ENCODE results near the gene CISTR. TPM values are rescaled to one million over a fixed set of nuclear protein-coding genes. Genes with fewer than 3 reads are reported as not detected.
"Not testable (repeated sequence)": the region's sequence is repeated elsewhere in the genome, so short reads cannot be mapped to it uniquely, and the experiment has no call there.

The CISTR gene
- total RNA-seq, 4 donors from 2014 or later: not detected

GRCh38 chr12:53765891-53766290 lies 14.1 kb upstream of the CISTR start:
- no peak overlapping the region for H3K27ac ChIP-seq
- H3K36me3 ChIP-seq: no peaks in the 10 kb centered on the region
- 59 to 65% methylated on average over 2 of the region's 2 CpGs for WGBS, 2 donors
- intact Hi-C loops (cut with DNase I): no loop called here
- TF ChIP-seq POLR2A (IDR thresholded peaks at IDR 0.05): no peak
- TF ChIP-seq, protein P1, sequence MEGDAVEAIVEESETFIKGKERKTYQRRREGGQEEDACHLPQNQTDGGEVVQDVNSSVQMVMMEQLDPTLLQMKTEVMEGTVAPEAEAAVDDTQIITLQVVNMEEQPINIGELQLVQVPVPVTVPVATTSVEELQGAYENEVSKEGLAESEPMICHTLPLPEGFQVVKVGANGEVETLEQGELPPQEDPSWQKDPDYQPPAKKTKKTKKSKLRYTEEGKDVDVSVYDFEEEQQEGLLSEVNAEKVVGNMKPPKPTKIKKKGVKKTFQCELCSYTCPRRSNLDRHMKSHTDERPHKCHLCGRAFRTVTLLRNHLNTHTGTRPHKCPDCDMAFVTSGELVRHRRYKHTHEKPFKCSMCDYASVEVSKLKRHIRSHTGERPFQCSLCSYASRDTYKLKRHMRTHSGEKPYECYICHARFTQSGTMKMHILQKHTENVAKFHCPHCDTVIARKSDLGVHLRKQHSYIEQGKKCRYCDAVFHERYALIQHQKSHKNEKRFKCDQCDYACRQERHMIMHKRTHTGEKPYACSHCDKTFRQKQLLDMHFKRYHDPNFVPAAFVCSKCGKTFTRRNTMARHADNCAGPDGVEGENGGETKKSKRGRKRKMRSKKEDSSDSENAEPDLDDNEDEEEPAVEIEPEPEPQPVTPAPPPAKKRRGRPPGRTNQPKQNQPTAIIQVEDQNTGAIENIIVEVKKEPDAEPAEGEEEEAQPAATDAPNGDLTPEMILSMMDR (IDR thresholded peaks at IDR 0.05): no peak
- H3K4me3 ChIP-seq: no peak overlapping the region
- no peak for DNase-seq
- H3K4me1 ChIP-seq: no peaks in the 10 kb centered on the region
- H3K9me3 ChIP-seq: no peaks in the 10 kb centered on the region
- H3K27me3 ChIP-seq: peaks cover 0 to 86% (median 0%) of the 10 kb centered on the region in 4 donors

DNA sequence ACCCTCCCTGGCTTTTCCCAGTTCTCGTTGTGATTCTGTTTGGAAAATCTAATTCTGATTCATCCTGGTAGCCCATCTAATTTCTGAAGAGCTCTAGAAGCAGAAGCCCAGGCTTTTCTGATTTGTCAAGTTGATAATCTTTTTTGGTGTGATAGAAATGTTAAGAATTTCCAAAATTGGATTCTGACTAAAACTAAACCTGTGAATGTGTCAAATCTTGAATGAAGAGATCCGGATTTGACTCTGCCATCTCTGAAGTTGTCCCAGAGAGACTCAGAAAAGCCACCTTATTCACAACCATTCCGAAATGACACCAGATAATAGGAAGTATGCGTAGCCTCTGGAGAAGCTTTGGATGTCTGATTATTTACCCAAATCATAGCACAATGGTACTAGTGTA lies 12.8 kb upstream of the CISTR start:
- no peaks in the 10 kb centered on the region for H3K36me3 ChIP-seq
- TF ChIP-seq, protein P1 (IDR thresholded peaks at IDR 0.05): no peak
- no peak for TF ChIP-seq POLR2A (IDR thresholded peaks at IDR 0.05)
- H3K27me3 ChIP-seq: peaks cover 0 to 95% (median 0%) of the 10 kb centered on the region in 4 donors
- no peaks in the 10 kb centered on the region for H3K4me1 ChIP-seq
- no peak for DNase-seq
- no peak overlapping the region for H3K4me3 ChIP-seq
- WGBS, 2 donors: 62 to 71% methylated on average over 4 of the region's 4 CpGs
- no peak overlapping the region for H3K27ac ChIP-seq
- no peaks in the 10 kb centered on the region for H3K9me3 ChIP-seq
- intact Hi-C loops (cut with DNase I): no loop called here

- H3K27me3 ChIP-seq: peaks cover 0 to 99% (median 2%) of the 10 kb centered on the region in 4 donors
- H3K4me3 ChIP-seq; H3K27ac ChIP-seq; H3K4me1 ChIP-seq; H3K9me3 ChIP-seq; intact Hi-C loops (cut with DNase I); DNase-seq; H3K36me3 ChIP-seq: not testable (repeated sequence)
- 88 to 89% methylated on average over 3 of the region's 3 CpGs for WGBS, 2 donors
Measured at GRCh38 chr12:53762793-53763192, 11.0 kb upstream of the CISTR start.

GRCh38 chr12:53761306-53761705 lies 9.5 kb upstream of the CISTR start:
- Histone ChIP-seq H3K4me3 (no peak overlapping the region), H3K36me3 (no peaks in the 10 kb centered on the region), H3K4me1 (peaks cover 0 to 8% (median 4%) of the 10 kb centered on the region in 3 donors), H3K27ac (no peak overlapping the region), H3K27me3 (peaks cover 0 to 99% (median 3%) of the 10 kb centered on the region in 4 donors), H3K9me3 (no peaks in the 10 kb centered on the region)
- DNase-seq: no peak
- TF ChIP-seq, protein P1 (IDR thresholded peaks at IDR 0.05): no peak
- TF ChIP-seq POLR2A (IDR thresholded peaks at IDR 0.05): no peak
- intact Hi-C loops (cut with DNase I): no loop called here

DNA sequence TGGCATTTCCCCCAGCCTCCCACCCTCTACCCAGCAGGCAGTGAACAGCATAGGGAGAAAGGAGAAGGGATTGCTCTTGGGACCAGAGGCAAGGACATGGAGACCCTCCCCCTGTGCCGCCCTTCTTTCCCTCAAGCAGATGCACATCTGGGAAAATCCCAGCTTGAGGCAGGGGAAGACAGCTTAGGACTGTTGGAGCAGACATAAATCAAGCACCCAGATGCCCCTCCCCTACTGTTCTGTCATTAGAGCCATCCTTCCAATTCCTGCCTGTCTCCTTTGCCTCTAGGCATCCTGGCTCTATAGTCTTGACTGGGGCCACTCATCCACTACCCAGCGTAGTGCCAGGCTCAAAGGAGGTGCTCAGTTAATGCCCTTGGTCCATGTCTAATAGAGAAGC lies 7.5 kb upstream of the CISTR start:
- H3K36me3 ChIP-seq: no peaks in the 10 kb centered on the region
- no peak overlapping the region for H3K4me3 ChIP-seq
- intact Hi-C loops (cut with DNase I): no loop called here
- no peak overlapping the region for H3K27ac ChIP-seq
- WGBS, 2 donors: 78 to 79% methylated on average over 2 of the region's 2 CpGs
- peaks cover 0 to 99% (median 3%) of the 10 kb centered on the region in 4 donors for H3K27me3 ChIP-seq
- DNase-seq: no peak
- no peaks in the 10 kb centered on the region for H3K9me3 ChIP-seq
- no peak for TF ChIP-seq POLR2A (IDR thresholded peaks at IDR 0.05)
- TF ChIP-seq, protein P1 (IDR thresholded peaks at IDR 0.05): no peak
- H3K4me1 ChIP-seq: peaks cover 0 to 16% (median 4%) of the 10 kb centered on the region in 3 donors

DNA sequence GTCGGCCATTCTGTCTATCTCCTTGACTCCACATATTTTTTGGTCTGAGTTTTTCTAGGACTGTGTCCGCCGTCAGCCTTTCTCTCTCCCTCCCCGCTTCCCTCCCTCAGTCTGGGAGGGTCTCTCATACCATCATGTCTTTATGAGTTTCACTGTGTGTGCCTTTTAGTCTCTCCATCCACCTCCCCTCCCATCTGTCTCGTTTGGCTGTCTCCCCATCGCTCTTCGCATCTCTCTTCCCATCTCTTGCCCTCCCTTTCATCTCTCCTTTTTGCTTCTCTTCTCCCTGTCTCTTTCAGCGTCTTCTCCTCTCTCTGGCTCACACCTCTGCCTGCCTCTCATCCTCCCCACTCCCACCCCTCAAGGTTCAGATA lies 6.9 kb upstream of the CISTR start:
- intact Hi-C loops (cut with DNase I): no loop called here
- Histone ChIP-seq H3K27me3 (peaks cover 0 to 99% (median 3%) of the 10 kb centered on the region in 4 donors), H3K4me1 (peaks cover 0 to 17% (median 4%) of the 10 kb centered on the region in 3 donors), H3K4me3 (no peak overlapping the region), H3K27ac (no peak overlapping the region), H3K36me3 (no peaks in the 10 kb centered on the region), H3K9me3 (no peaks in the 10 kb centered on the region)
- 49 to 51% methylated on average over 8 of the region's 8 CpGs for WGBS, 2 donors
- TF ChIP-seq, protein P1 (IDR thresholded peaks at IDR 0.05): no peak
- no peak for TF ChIP-seq POLR2A (IDR thresholded peaks at IDR 0.05)
- DNase-seq: no peak
